GM23338 (cell line): ENCODE measurements around the gene KICS2. TPM values are rescaled to one million over a fixed set of nuclear protein-coding genes. Genes with fewer than 3 reads are reported as not detected.

Experiments used
- ATAC-seq: fragments of 200-7000 bp; cut with Tn5 transposase; 3 replicates; pipeline ENCODE4 v1.9.1; 2020
- DNase-seq: peaks from one replicate; pipeline ENCODE4 v3.0.0-alpha.2; 2015; ENCODE audit warnings: low spot score
- H2AFZ ChIP-seq: fragments of 200-600 bp; sonication (generic); 2 replicates; pipeline ENCODE4 v1.8.0; 2016; ENCODE audit warnings: antibody characterized with exemption, mild to moderate bottlenecking, moderate library complexity
- H3F3A ChIP-seq: fragments of 200-600 bp; sonication (generic); replicated peaks from 2 replicates; pipeline ENCODE4 v1.8.0; 2017; ENCODE audit warnings: antibody characterized with exemption, mixed run types, low read depth
- H3K27ac ChIP-seq: fragments of 200-600 bp; sonication (generic); 2 replicates; pipeline ENCODE4 v1.6.1; 2016; ENCODE audit warnings: low read depth
- H3K27me3 ChIP-seq: fragments of 200-600 bp; sonication (generic); 2 replicates; pipeline ENCODE4 v1.8.0; 2016; ENCODE audit warnings: mild to moderate bottlenecking, mixed run types, moderate library complexity; ENCODE audit not compliant: insufficient read depth
- H3K36me3 ChIP-seq: fragments of 200-600 bp; sonication (generic); 2 replicates; pipeline ENCODE4 v1.8.0; 2016; ENCODE audit warnings: mild to moderate bottlenecking; ENCODE audit not compliant: insufficient read depth
- H3K4me1 ChIP-seq: fragments of 200-600 bp; sonication (generic); 2 replicates; pipeline ENCODE4 v1.8.0; 2016; ENCODE audit warnings: mild to moderate bottlenecking, moderate library complexity; ENCODE audit not compliant: insufficient read depth
- H3K4me2 ChIP-seq: fragments of 200-600 bp; sonication (generic); 2 replicates; pipeline ENCODE4 v1.7.1; 2017; ENCODE audit warnings: mixed run types
- H3K4me3 ChIP-seq: fragments of 200-600 bp; sonication (generic); 2 replicates; pipeline ENCODE4 v1.6.1; 2016; ENCODE audit warnings: mixed run types
- H3K79me2 ChIP-seq: fragments of 200-600 bp; sonication (generic); replicated peaks from 2 replicates; pipeline ENCODE4 v1.8.0; 2017; ENCODE audit warnings: mild to moderate bottlenecking; ENCODE audit not compliant: insufficient read depth
- H3K9me2 ChIP-seq: fragments of 200-600 bp; sonication (generic); 2 replicates; pipeline ENCODE4 v1.8.0; 2017; ENCODE audit not compliant: insufficient read depth
- H4K20me1 ChIP-seq: fragments of 200-600 bp; sonication (generic); replicated peaks from 2 replicates; pipeline ENCODE4 v1.8.0; 2017; ENCODE audit warnings: mild to moderate bottlenecking; ENCODE audit not compliant: insufficient read depth
- H3K27ac Mint-ChIP-seq: 2 replicates; pipeline ENCODE4 v1.8.0; 2020; ENCODE audit warnings: inconsistent platforms, mild to moderate bottlenecking, moderate library complexity, mixed read lengths
- H3K27me3 Mint-ChIP-seq: 3 replicates; pipeline ENCODE4 v1.8.0; 2022; ENCODE audit warnings: low read depth, mild to moderate bottlenecking, moderate library complexity, mixed read lengths, inconsistent platforms; ENCODE audit not compliant: insufficient read depth, poor library complexity
- H3K36me3 Mint-ChIP-seq: 3 replicates; pipeline ENCODE4 v1.8.0; 2021; ENCODE audit warnings: low read depth, mild to moderate bottlenecking, inconsistent platforms, moderate library complexity, mixed read lengths
- H3K4me1 Mint-ChIP-seq: 3 replicates; pipeline ENCODE4 v1.8.0; 2020; ENCODE audit warnings: mild to moderate bottlenecking, inconsistent platforms, mixed read lengths
- H3K4me3 Mint-ChIP-seq: 3 replicates; pipeline ENCODE4 v1.8.0; 2021; ENCODE audit warnings: moderate library complexity, mild to moderate bottlenecking, inconsistent platforms, mixed read lengths
- H3K9me3 Mint-ChIP-seq: 3 replicates; pipeline ENCODE4 v1.8.0; 2020; ENCODE audit warnings: moderate library complexity, mild to moderate bottlenecking, inconsistent platforms, mixed read lengths
- JUNB ChIP-seq: IDR thresholded peaks from one replicate; pipeline ENCODE4 v1.6.1; 2016; ENCODE audit warnings: antibody characterized with exemption; ENCODE audit not compliant: unreplicated experiment
- polyA plus RNA-seq: library from polyadenylated mRNA; unstranded; fragments of >200 nt; fragmentation: Nextera tagmentation; extraction: Ambion mirVana; gene quantifications from 2 replicates; pipeline ENCODE4 v1.2.1, GENCODE V29; 2016
- total RNA-seq: library from RNA; depleted of rRNA; stranded (reverse); fragments of >200 nt; shearing (Covaris generic); gene quantifications from 2 replicates; pipeline ENCODE4 v1.2.3, GENCODE V29; 2014
- TF ChIP-seq, protein P1 (sequence below): fragments of 250-450 bp; sonication (Bioruptor Pico); IDR thresholded peaks from 2 replicates; pipeline ENCODE4 v1.5.0; 2020; ENCODE audit warnings: mild to moderate bottlenecking, moderate library complexity

KICS2 gene
- total and polyA plus RNA-seq, 2 experiments from 2014 or later: 7.6 to 10.5 TPM

DNA sequence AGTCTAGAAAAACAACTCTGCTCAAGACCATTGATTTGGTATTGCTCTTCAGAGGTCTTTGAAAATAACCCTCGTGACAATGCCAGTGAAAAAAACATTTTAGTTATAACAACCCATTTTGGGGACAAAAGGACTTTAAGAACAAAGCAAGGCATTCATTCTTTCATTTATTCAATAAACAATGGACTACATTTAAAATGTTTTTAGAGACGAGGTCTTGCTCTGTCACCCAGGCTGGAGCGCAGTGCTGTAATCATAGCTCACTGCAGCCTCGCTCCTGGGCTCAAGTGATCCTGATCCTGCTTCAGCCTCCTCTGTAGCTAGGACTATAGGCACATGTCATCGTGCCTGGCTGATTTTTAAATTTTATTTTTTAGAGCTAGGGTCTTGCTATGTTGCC, 7.7 kb upstream of the KICS2 start:
- Histone ChIP-seq H3K36me3 (no peaks in the 10 kb centered on the region), H3K79me2 (no peaks in the 10 kb centered on the region), H3K27me3 (no peaks in the 10 kb centered on the region), H3K4me3 (no peak overlapping the region), H4K20me1 (no peaks in the 10 kb centered on the region), H3K9me2 (no peaks in the 10 kb centered on the region), H2AFZ (no peak overlapping the region), H3K4me1 (no peaks in the 10 kb centered on the region), H3F3A (no peaks in the 10 kb centered on the region), H3K4me2 (no peak overlapping the region), H3K27ac (no peak overlapping the region)
- ATAC-seq: no peak
- peaks cover 5% of the 10 kb centered on the region; the same call in 1 of the 3 replicates for H3K9me3 Mint-ChIP-seq
- no peaks in the 10 kb centered on the region for H3K36me3 Mint-ChIP-seq
- no peaks in the 10 kb centered on the region for H3K4me1 Mint-ChIP-seq
- no peak overlapping the region for H3K27ac Mint-ChIP-seq
- TF ChIP-seq, protein P1, sequence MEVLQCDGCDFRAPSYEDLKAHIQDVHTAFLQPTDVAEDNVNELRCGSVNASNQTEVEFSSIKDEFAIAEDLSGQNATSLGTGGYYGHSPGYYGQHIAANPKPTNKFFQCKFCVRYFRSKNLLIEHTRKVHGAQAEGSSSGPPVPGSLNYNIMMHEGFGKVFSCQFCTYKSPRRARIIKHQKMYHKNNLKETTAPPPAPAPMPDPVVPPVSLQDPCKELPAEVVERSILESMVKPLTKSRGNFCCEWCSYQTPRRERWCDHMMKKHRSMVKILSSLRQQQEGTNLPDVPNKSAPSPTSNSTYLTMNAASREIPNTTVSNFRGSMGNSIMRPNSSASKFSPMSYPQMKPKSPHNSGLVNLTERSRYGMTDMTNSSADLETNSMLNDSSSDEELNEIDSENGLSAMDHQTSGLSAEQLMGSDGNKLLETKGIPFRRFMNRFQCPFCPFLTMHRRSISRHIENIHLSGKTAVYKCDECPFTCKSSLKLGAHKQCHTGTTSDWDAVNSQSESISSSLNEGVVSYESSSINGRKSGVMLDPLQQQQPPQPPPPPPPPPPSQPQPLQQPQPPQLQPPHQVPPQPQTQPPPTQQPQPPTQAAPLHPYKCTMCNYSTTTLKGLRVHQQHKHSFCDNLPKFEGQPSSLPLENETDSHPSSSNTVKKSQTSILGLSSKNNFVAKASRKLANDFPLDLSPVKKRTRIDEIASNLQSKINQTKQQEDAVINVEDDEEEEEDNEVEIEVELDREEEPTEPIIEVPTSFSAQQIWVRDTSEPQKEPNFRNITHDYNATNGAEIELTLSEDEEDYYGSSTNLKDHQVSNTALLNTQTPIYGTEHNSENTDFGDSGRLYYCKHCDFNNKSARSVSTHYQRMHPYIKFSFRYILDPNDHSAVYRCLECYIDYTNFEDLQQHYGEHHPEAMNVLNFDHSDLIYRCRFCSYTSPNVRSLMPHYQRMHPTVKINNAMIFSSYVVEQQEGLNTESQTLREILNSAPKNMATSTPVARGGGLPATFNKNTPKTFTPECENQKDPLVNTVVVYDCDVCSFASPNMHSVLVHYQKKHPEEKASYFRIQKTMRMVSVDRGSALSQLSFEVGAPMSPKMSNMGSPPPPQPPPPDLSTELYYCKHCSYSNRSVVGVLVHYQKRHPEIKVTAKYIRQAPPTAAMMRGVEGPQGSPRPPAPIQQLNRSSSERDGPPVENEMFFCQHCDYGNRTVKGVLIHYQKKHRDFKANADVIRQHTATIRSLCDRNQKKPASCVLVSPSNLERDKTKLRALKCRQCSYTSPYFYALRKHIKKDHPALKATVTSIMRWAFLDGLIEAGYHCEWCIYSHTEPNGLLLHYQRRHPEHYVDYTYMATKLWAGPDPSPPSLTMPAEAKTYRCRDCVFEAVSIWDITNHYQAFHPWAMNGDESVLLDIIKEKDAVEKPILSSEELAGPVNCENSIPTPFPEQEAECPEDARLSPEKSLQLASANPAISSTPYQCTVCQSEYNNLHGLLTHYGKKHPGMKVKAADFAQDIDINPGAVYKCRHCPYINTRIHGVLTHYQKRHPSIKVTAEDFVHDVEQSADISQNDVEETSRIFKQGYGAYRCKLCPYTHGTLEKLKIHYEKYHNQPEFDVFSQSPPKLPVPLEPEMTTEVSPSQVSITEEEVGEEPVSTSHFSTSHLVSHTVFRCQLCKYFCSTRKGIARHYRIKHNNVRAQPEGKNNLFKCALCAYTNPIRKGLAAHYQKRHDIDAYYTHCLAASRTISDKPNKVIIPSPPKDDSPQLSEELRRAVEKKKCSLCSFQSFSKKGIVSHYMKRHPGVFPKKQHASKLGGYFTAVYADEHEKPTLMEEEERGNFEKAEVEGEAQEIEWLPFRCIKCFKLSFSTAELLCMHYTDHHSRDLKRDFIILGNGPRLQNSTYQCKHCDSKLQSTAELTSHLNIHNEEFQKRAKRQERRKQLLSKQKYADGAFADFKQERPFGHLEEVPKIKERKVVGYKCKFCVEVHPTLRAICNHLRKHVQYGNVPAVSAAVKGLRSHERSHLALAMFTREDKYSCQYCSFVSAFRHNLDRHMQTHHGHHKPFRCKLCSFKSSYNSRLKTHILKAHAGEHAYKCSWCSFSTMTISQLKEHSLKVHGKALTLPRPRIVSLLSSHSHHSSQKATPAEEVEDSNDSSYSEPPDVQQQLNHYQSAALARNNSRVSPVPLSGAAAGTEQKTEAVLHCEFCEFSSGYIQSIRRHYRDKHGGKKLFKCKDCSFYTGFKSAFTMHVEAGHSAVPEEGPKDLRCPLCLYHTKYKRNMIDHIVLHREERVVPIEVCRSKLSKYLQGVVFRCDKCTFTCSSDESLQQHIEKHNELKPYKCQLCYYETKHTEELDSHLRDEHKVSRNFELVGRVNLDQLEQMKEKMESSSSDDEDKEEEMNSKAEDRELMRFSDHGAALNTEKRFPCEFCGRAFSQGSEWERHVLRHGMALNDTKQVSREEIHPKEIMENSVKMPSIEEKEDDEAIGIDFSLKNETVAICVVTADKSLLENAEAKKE: no peak
- no peak for TF ChIP-seq JUNB
- no peak for DNase-seq
- H3K4me3 Mint-ChIP-seq: no peak overlapping the region
- H3K27me3 Mint-ChIP-seq: peaks cover 2% of the 10 kb centered on the region

DNA sequence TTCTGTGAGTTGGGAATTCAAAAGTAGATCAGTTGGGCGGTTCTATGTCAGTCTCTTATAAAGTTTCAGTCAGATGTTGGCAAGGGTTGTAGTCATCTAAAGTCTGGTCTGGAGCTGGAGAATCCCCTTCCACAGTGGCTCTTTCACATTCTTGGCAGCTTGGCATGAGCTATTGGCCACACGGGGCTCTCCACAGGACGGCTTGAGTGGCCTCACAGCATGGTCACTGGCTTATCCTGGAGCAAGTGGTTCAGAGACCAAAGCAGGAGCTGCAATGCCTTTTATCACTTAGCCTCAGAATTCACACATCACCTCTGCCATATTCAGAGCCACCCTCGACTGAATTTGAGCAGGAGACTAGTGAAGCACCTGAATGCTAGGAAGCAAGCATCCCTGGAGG, 7.1 kb upstream of the KICS2 start:
- Histone ChIP-seq H3K4me3 (no peak overlapping the region), H3K4me1 (no peaks in the 10 kb centered on the region), H3K79me2 (no peaks in the 10 kb centered on the region), H3K27me3 (no peaks in the 10 kb centered on the region), H3F3A (no peaks in the 10 kb centered on the region), H4K20me1 (no peaks in the 10 kb centered on the region), H3K27ac (no peak overlapping the region), H2AFZ (no peak overlapping the region), H3K4me2 (no peak overlapping the region), H3K9me2 (no peaks in the 10 kb centered on the region), H3K36me3 (no peaks in the 10 kb centered on the region)
- ATAC-seq (peak; percentile 72), DNase-seq (peak; percentile 26)
- Mint-ChIP-seq H3K27me3 (peaks cover 2% of the 10 kb centered on the region), H3K36me3 (no peaks in the 10 kb centered on the region), H3K27ac (no peak overlapping the region), H3K9me3 (peaks cover 5% of the 10 kb centered on the region; the same call in 1 of the 3 replicates), H3K4me1 (no peaks in the 10 kb centered on the region), H3K4me3 (no peak overlapping the region)
- TF ChIP-seq, protein P1: peak; percentile 72; the same call in 1 of the 2 replicates
